ENCODE results near the gene FSIP1. TPM values are rescaled to one million over a fixed set of nuclear protein-coding genes. Genes with fewer than 3 reads are reported as not detected.
"Not testable (repeated sequence)": the region's sequence is repeated elsewhere in the genome, so short reads cannot be mapped to it uniquely, and the experiment has no call there.

The FSIP1 gene
- total and polyA plus RNA-seq, 9 of the 15 experiments (the other 6 are each of a cell fraction or from before 2014, with no cell fraction given) = 0.07 to 0.51 (median 0.29) TPM

DNA sequence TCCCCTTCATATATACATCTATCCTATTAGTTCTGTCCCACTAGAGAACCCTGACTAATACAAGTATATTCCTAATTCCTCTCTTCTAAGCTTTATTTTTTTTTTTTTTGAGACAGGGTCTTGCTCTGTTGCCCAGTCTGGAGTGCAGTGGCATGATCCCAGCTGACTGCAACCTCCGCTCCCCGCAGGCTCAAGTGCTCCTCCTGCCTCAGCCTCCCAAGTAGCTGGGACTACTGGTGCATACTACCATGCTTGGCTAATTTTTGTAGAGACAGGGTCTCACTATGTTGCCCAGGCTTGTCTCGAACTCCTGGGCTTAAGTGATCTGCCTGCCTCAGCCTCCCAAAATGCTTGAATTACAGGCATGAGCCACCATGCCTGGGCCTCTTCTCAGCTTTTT, 30.0 kb upstream of the FSIP1 start:
- H3K9me1 ChIP-seq (ENCODE audit: control insufficient read depth, insufficient read depth, low read length); FAIRE-seq; intact Hi-C loops (cut with micrococcal nuclease); H4K20me1 ChIP-seq (replicated peaks; ENCODE audit: control insufficient read depth, insufficient read depth, low read length); H3K9ac ChIP-seq (ENCODE audit: insufficient read depth in 1 of 2, low read depth in 2 of 2, low read length in 2 of 2); BruUV-seq (replicated peaks); H2AFZ ChIP-seq (ENCODE audit: low read depth, low read length); H3K79me2 ChIP-seq (ENCODE audit: control insufficient read depth, insufficient read depth, low read length); H3K4me3 ChIP-seq; H3K36me3 ChIP-seq (ENCODE audit: control insufficient read depth, insufficient read depth, low read length); H3K4me1 ChIP-seq (replicated peaks in 1 of 2; ENCODE audit: control insufficient read depth in 2 of 2, insufficient read depth in 2 of 2, low read length in 2 of 2); ATAC-seq; H3K4me2 ChIP-seq (ENCODE audit: insufficient read depth, low read length); POLR2A ChIA-PET; H3K9me3 ChIP-seq (replicated peaks; ENCODE audit: control insufficient read depth, insufficient read depth, low read depth, low read length); CTCF ChIA-PET (ENCODE audit: low intra/inter-chr PET ratio); DNase-seq (ENCODE audit: extremely low read depth in 1 of 4, low spot score in 3 of 4); in situ Hi-C loops (cut with MboI); H3K27ac ChIP-seq (ENCODE audit: extremely low read depth, low read depth, low read length): not testable (repeated sequence)
- WGBS (ENCODE audit: insufficient coverage, low coverage, missing lambda C conversion rate) = 0% methylated on average over 3 of the region's 3 CpGs
- peaks cover 15 to 17% of the 10 kb centered on the region in 2 experiments for H3K27me3 ChIP-seq (ENCODE audit: control insufficient read depth in 2 of 2, insufficient read depth in 2 of 2, low read length in 2 of 2)
- peak; percentile 78 for TF ChIP-seq ZNF121 (CRISPR knock-in tag; conservative IDR thresholded peaks at IDR 0.05)

DNA sequence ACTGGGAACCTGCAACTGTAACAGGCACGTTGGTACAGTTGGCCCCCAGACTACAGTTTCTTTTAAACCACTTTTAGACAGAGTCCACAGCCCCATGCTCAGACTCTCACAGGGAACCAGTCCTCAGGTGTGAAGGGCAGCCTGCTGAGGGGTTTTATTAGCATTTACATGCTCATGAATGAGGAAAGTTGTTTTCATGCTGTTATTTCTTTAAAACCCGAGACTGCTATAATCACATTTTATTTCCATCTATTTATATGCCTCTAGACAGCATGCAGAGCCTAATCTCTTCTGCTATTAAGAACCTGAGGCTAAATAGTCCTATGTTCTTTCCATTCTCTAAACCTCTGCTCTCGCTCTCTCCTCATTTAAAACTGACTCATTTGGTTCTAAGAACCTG, 26.3 kb upstream of the FSIP1 start:
- H3K36me3 ChIP-seq (ENCODE audit: control insufficient read depth, insufficient read depth, low read length) = no peaks in the 10 kb centered on the region
- 3% methylated on average over 3 of the region's 3 CpGs for WGBS (ENCODE audit: insufficient coverage, low coverage, missing lambda C conversion rate)
- ChIA-PET CTCF (ENCODE audit: low intra/inter-chr PET ratio) (no interaction called here), POLR2A (no interaction called here)
- no peak overlapping the region for H2AFZ ChIP-seq (ENCODE audit: low read depth, low read length)
- H3K9me1 ChIP-seq (ENCODE audit: control insufficient read depth, insufficient read depth, low read length) = no peaks in the 10 kb centered on the region
- H3K27ac ChIP-seq (ENCODE audit: extremely low read depth, low read depth, low read length) = no peak overlapping the region
- no TSS peak for BruUV-seq (replicated peaks)
- H3K9me3 ChIP-seq (replicated peaks; ENCODE audit: control insufficient read depth, insufficient read depth, low read depth, low read length) = no peaks in the 10 kb centered on the region
- no peak for DNase-seq (ENCODE audit: extremely low read depth in 1 of 4, low spot score in 3 of 4)
- no peaks in the 10 kb centered on the region for H4K20me1 ChIP-seq (replicated peaks; ENCODE audit: control insufficient read depth, insufficient read depth, low read length)
- H3K4me3 ChIP-seq = no peak overlapping the region
- intact Hi-C loops (cut with micrococcal nuclease) = no loop called here
- no peak for ATAC-seq
- no peak overlapping the region for H3K9ac ChIP-seq (ENCODE audit: insufficient read depth in 1 of 2, low read depth in 2 of 2, low read length in 2 of 2)
- in situ Hi-C loops (cut with MboI) = no loop called here
- H3K27me3 ChIP-seq (ENCODE audit: control insufficient read depth in 2 of 2, insufficient read depth in 2 of 2, low read length in 2 of 2) = peaks cover 19 to 20% of the 10 kb centered on the region in 2 experiments; a peak in 4 of 5 replicates
- H3K79me2 ChIP-seq (ENCODE audit: control insufficient read depth, insufficient read depth, low read length) = no peaks in the 10 kb centered on the region
- no peak overlapping the region for H3K4me2 ChIP-seq (ENCODE audit: insufficient read depth, low read length)
- FAIRE-seq = no peak
- no peaks in the 10 kb centered on the region; a peak in 1 of 5 replicates for H3K4me1 ChIP-seq (replicated peaks in 1 of 2; ENCODE audit: control insufficient read depth in 2 of 2, insufficient read depth in 2 of 2, low read length in 2 of 2)
- TF ChIP-seq KLF1 (tag; IDR thresholded peaks at IDR 0.05) (no peak), ZNF717 (CRISPR knock-in tag; IDR thresholded peaks at IDR 0.05) (no peak), ZNF282 (CRISPR knock-in tag; IDR thresholded peaks at IDR 0.05) (no peak), ZEB2 (IDR thresholded peaks at IDR 0.05) (no peak), ZNF239 (CRISPR knock-in tag; IDR thresholded peaks at IDR 0.05) (no peak), PHB (CRISPR knock-in tag; IDR thresholded peaks at IDR 0.05) (no peak), CTCF (IDR thresholded peaks at IDR 0.05 in 2 of 3, conservative IDR thresholded peaks at IDR 0.05 in 1 of 3; ENCODE audit: insufficient read depth in 2 of 3, low read depth in 1 of 3, low read length in 3 of 3) (no peak), ZNF174 (CRISPR knock-in tag; IDR thresholded peaks at IDR 0.05) (no peak), NUFIP1 (IDR thresholded peaks at IDR 0.05; ENCODE audit: partially characterized antibody) (no peak), SUPT5H (IDR thresholded peaks at IDR 0.05) (no peak), BCOR (IDR thresholded peaks at IDR 0.05) (no peak), KDM2B (CRISPR knock-in tag; IDR thresholded peaks at IDR 0.05) (no peak), GABPB2 (CRISPR knock-in tag; conservative IDR thresholded peaks at IDR 0.05) (no peak)
- TF ChIP-seq, protein P1, sequence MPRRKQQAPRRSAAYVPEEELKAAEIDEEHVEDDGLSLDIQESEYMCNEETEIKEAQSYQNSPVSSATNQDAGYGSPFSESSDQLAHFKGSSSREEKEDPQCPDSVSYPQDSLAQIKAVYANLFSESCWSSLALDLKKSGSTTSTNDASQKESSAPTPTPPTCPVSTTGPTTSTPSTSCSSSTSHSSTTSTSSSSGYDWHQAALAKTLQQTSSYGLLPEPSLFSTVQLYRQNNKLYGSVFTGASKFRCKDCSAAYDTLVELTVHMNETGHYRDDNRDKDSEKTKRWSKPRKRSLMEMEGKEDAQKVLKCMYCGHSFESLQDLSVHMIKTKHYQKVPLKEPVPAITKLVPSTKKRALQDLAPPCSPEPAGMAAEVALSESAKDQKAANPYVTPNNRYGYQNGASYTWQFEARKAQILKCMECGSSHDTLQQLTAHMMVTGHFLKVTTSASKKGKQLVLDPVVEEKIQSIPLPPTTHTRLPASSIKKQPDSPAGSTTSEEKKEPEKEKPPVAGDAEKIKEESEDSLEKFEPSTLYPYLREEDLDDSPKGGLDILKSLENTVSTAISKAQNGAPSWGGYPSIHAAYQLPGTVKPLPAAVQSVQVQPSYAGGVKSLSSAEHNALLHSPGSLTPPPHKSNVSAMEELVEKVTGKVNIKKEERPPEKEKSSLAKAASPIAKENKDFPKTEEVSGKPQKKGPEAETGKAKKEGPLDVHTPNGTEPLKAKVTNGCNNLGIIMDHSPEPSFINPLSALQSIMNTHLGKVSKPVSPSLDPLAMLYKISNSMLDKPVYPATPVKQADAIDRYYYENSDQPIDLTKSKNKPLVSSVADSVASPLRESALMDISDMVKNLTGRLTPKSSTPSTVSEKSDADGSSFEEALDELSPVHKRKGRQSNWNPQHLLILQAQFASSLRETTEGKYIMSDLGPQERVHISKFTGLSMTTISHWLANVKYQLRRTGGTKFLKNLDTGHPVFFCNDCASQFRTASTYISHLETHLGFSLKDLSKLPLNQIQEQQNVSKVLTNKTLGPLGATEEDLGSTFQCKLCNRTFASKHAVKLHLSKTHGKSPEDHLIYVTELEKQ (CRISPR knock-in tag; IDR thresholded peaks at IDR 0.05) = no peak

All from K562 (cell line).